Ishikawa (cell line): ENCODE results near the gene TMED8.

ENCODE experiments used
- EP300 ChIP-seq: IDR thresholded peaks from 2 replicates; pipeline ENCODE4 v1.6.1; 2012; ENCODE audit warnings: borderline replicate concordance
- MAX ChIP-seq: IDR thresholded peaks from 2 replicates; pipeline ENCODE4 v1.6.1; 2012
- NFIC ChIP-seq: IDR thresholded peaks from 2 replicates; pipeline ENCODE4 v1.6.1; 2012
- TAF1 ChIP-seq: IDR thresholded peaks from 2 replicates; pipeline ENCODE4 v1.6.1; 2012; ENCODE audit warnings: low read depth, mild to moderate bottlenecking
- TCF12 ChIP-seq: IDR thresholded peaks from 2 replicates; pipeline ENCODE4 v1.6.1; 2012; ENCODE audit warnings: low read depth
- TEAD4 ChIP-seq: IDR thresholded peaks from 2 replicates; pipeline ENCODE4 v1.6.1; 2012
- YY1 ChIP-seq: IDR thresholded peaks from 2 replicates; pipeline ENCODE4 v1.6.1; 2012; ENCODE audit warnings: low read depth
- ZBTB7A ChIP-seq: IDR thresholded peaks from 2 replicates; pipeline ENCODE4 v1.6.1; 2012; ENCODE audit warnings: low read depth

DNA sequence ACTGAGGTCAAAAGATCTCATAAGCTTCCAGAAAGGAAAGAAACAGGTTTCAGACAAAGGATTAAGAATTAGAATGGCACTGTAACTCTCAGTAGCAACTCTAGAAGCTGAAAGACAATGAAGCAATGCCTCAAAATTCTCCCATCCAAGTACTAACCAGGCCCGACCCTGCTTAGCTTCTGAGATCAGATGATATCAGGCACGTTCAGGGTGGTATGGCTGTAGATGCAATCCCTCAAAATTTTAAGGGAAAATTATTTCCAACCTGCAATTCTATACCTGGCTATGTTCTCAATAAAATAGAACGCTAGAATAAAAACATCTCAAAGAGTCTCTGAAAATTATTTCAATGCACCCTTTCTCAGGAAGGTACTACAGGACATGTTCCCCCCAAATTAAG lies 26.9 kb upstream of the TMED8 start:
- no peak for TF ChIP-seq TAF1
- TF ChIP-seq YY1 = no peak
- no peak for TF ChIP-seq EP300
- no peak for TF ChIP-seq TEAD4
- no peak for TF ChIP-seq TCF12
- TF ChIP-seq MAX = no peak
- no peak for TF ChIP-seq ZBTB7A
- no peak for TF ChIP-seq NFIC
